Measurements from ENCODE around the gene SLC9A7.

The SLC9A7 gene

DNA sequence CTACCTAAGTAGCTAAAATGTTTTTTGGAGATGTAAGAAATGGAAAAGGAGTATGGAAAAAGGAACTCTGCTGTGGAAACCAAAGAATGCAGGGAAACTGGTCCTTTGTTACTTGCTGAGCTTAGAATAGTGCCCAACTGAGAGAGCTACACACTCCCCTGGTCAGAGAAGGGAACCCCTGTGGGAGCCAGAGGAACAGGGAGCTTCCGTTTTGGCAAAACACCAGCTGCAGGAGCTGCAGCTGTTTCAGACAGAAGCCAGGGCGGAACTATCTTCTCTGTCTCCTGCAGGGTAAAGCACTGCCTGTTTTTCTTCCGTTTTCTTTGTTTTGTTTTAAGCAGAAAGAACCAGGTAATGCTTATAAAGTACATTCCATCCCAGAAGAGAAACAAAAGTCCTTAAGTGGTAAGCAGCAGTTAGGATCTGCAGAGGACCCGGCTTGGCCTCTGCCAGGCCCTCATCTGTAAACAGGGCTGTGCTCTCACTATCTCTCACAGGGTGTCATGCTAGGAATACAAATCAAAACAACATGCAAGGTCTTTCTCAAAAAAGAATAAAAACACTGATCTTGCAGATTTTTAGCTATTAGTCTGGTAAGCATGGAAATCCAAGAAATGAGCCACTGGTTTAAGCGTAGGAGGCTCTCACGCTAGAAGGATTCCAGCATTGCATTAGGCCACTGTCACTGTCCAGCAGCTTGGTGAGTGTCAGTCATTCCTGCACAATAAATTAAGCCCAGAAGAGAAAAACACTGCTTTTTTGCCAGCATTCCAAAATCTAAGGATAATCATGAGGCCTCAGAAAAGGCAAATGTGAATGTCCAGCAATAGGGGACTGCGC, 109.3 kb downstream of the SLC9A7 start:
- DNase-seq (ENCODE audit: low read depth in 3 of 3), result no peak

DNA sequence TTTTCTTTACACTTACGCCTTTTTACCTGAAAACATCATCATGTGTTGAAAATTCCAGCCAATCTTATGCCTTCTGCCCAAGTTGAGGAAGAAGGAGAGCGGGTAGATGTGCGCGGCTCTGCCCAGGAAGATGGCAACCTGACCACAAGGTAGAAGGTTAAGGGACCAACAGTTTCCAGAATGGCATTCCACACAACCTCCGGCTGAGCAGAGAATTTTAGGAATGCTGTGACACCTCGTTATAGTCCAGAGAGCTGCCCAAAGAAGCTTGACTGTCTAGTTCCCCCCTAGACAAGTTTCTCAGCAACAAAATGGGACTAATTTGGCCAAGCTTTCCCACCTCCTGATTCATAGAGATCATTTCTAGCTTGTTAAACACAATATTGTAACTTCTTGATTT, 110.3 kb downstream of the SLC9A7 start:
- no peak for DNase-seq (ENCODE audit: low read depth in 3 of 3)

DNA sequence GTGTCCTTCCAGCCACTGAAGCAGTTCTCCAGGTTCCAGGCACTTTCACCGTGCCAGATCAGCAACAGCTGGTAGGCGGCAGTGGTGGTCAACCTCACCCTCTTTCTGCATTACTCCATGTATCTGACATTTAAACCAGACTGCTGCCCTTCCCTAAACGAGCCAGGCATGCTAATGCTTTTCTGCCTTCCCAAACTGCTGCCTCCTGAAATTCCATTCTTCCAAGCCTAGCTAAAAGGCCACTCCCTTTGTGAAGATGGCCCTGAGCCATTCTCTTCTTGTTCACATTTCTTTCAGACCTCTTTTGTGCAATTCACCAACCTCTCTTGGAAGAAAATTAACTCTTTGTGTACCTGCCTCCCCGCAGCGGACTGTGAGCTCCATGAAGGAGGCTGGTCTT, 111.7 kb downstream of the SLC9A7 start:
- DNase-seq (ENCODE audit: low read depth in 3 of 3), result no peak

DNA sequence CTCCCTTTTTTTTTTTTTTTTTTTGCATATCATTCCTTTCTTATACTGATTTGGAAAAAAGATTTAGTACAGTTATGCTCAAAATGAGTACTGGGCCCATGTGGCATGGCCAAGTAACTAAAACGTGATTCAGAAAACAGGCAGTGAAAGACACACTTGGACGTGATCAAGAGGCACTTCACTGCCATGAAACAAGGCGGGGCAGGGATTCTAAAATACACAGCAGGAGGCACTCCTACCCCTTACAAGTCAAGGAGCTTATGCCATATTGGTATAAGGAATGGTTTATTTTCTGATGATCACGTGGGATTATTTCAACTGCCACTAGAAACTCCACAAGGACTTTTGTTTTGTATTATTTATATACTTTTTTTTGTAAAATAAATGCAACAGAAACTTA, 113.3 kb downstream of the SLC9A7 start:
- no peak for DNase-seq (ENCODE audit: low read depth in 3 of 3)

DNA sequence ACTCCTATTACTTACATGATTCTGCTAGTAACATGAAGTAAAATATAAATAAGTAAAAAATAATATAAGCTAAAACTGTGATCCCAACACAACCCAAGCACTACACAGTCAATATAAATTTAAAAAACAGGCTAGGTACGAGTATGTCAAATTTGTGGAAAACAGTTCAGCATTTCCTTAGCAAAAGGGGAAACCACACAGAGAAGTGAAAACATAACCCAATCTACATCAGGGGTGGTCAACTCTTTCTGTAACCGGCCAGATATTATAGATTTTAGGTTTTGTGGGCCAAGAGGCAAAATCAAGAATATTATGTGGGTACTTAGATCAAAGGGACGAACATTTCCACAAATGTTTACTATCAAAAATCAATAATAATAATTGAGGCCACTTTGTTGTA, 115.3 kb downstream of the SLC9A7 start:
- DNase-seq (ENCODE audit: low read depth in 3 of 3), result no peak

DNA sequence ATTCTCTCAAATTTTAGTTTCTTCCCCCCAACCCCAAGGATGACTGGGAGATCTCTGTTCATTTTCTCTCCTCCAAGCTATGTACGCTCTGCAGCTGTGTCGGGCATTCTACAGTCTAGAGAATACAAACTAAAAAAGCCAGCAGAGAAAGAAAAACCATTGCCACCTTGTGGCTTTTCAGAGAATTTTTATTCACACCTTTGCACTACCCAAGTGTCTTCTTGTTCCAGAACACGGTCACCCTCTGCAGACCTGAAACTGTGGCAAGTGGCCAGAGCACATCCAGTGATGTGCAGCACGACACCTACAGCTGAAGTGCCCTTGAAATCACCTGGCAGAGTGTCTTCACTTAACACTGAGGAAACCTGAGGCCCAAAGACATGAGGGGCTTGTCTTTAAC, 116.8 kb downstream of the SLC9A7 start:
- DNase-seq (ENCODE audit: low read depth in 3 of 3), result no peak

DNA sequence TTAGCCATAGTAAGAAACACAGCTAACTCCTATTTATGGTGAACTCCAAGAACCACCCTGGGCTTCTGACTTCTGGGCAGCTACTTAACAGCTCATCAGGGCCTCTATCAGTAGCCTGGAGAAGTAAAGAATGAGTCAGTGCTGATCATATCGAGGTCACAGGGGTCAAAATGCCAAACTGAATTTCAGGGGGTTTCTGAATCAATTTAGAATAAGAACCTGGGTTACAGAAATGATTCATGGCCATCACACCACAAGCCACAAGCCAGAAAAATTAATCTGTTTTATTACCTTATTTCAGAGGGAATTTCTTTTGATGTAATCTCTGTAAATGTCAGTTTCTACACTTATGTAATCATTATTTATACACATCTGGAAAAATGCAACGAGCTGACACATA, 121.0 kb downstream of the SLC9A7 start:
- DNase-seq (ENCODE audit: low read depth in 3 of 3), result no peak

DNA sequence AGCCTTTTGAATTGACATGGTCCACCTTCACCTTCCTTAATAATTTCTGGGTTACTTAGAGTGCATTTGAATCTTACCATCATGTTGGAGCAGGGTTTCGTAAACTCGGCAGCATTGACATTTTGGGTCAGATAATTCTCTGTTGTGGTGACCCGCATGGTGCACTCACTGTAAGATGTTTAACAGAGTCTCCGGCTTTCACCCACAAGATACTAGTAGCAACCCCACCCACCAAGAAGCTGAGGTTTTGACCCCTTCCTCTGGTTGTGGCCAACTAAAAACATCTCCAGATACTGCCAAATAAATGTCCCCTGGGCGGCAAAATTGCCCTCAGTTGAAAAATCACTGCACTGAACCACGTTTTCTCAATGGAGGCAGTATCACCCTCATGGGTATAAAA, 122.7 kb downstream of the SLC9A7 start:
- no peak for DNase-seq (ENCODE audit: low read depth in 3 of 3)

DNA sequence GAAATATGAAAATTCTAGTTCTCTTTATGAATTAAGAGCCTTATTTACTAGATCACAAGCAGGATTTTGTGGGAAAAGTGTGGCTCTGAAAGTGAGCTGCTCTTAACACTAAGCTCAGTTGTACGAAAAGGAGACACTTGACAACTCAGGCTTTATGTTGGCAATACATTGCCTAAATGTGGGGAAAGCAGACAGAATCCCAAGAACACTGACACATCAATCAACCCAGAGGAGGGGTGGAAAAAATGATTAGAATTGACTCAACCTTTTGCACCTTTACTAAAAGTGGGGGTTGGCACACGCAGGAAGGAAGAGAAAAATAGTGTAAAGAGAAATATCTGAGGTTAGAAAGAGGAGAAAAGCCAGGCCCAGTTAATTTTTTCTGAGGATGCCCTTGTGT, 123.7 kb downstream of the SLC9A7 start:
- no peak for DNase-seq (ENCODE audit: low read depth in 3 of 3)

DNA sequence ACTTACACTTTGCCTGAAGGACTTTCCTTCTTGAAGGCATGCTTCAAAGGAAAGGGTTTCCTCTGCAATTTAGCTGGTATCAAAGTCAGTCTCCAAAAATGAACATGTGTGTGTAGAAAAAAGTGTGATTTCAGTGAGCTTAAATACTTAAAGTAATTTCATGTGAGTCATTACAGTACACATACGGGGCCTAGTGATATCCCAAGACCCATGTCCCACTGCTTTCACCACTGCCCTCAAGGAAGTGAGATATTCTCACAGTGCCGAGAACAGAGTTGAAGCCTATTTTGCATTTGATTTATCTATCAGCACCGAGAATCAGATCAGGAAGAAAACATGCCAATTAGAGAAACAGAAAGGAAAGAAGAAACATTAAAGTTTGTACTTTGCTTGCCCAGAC, 124.3 kb downstream of the SLC9A7 start:
- no peak for DNase-seq (ENCODE audit: low read depth in 3 of 3)

DNA sequence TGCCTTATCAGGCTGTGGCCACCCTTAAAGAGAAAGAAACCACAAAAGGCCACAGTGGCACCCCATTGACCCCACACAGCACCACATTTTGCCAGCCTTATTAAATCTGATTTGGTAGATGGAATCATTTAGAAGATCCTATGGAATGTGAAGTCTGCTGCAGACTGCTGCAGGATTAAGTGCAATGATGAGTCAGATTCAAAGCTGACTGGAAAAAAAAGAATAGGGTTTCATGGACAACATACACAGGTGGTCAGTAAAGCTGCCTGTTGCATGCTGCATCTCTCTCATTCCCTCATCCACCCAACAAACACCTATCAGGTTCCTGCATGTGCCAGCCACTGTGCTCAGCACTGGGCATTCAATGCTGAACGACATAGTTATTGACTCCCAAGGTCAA, 128.8 kb downstream of the SLC9A7 start:
- no peak for DNase-seq (ENCODE audit: low read depth in 3 of 3)

DNA sequence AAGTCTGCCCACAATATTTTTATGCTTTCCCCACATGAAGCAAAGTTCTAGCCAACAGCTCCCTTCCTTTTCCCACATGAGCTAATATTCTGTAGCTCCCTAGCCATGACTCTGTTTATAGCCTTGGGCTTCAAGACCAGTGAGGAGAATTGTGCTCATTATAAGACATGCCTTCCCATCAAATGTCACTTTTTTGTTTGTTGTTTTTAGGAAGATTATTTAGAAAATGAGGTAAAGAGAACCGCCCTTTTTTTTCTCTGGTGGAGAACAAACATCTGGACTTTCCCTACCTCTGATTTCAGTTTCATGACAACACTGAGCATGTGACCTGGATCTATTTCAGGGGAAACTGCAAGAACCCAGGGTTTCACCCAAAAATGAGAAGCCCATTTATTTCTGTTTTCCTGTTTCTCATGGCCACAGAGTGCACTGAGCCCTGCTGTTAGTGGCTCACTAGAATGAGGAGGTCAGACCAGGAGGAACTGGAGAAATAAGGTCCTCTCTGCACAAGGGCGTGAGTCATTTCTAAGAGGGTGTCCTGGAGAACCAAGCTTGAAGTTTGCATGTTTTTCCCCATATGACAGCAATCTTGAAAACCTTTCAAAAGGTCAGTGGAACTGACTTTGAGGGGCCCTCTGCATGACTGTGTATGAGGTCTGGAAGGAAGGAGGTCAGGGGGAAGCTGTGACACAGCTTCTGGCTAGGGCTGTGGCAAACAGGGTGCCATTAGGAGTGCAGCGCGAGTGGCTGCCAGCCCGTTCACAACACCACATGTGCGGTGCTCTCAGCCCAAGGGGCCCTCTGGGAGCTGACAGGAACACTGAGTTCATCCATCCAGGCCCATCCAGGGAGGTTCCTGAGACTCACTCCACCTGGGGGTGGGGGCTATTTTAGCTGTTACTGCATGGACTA, 130.2 kb downstream of the SLC9A7 start:
- DNase-seq (ENCODE audit: low read depth in 3 of 3), result peak in 1 of 3 donors; percentile 2

DNA sequence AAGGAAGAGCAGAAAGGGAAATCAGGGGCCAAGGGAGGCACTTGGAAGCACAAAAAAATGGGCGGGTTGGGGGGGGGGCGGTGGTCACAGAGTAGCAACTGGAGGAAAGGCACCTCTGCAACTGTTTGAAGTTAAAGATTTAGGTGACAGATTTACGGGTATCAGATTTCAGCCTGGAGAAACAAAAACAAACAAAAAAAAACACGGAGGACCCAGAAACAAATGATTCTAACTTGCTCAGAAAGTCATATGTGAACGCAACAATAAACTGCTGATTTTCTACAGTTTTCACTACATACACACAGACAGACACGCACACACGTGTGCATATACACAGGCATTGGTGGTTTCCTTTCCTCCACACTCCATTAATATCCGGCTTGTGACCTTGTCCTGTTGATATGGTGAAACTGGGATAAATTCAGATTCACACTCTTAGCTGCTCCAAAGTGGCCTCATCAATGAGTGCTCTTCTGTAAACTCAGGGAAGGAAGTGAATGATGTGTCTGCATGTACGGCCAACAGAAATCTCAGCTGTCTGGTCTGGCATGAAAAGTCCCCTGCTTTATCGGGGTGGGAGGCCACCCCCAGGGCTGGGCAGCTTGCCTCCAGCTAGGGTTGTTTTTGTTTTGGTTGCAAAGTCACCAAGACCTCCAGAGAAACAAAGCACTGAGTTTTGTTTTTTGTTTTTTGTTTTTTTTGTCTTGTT, 131.1 kb downstream of the SLC9A7 start:
- DNase-seq (ENCODE audit: low read depth in 3 of 3), result no peak

DNA sequence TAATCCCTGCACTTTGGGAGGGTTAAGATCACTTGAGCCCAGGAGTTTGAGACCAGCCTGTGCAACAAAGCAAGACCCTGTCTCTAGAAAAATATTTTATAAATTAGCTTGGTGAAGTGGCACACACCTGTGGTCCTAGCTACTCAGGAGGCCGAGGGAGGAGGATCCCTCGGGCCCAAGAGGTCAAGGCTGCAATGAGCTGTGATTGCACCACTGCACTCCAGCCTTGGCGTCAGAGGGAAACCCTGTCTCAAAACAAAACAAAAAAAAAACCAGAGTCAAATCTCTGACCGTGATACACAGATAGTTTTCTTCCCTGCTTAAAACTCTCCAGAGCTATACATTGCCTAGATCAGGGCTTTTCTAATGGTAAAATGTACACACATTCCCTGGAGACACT, 131.9 kb downstream of the SLC9A7 start:
- DNase-seq (ENCODE audit: low read depth in 3 of 3), result no peak

DNA sequence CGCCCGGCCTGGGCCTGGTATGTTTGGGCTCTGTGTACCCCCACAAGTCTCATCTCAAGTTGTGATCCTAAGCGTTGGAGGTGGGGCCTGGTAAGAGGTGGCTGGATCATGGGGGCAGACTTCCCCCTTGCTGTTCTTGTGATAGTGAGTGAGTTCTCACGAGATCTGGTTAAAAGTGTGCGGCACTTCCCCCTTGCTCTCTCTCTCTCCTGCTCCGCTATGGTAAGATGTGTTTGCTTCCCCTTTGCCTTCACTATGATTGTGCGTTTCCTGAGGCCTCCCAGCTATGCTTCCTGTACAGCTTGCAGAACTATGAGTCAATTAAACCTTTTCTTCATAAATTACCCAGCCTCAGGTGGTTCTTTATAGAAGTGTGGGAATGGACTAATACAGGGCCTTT, 132.4 kb downstream of the SLC9A7 start:
- peak in 1 of 3 donors; percentile 14 for DNase-seq (ENCODE audit: low read depth in 3 of 3)

DNA sequence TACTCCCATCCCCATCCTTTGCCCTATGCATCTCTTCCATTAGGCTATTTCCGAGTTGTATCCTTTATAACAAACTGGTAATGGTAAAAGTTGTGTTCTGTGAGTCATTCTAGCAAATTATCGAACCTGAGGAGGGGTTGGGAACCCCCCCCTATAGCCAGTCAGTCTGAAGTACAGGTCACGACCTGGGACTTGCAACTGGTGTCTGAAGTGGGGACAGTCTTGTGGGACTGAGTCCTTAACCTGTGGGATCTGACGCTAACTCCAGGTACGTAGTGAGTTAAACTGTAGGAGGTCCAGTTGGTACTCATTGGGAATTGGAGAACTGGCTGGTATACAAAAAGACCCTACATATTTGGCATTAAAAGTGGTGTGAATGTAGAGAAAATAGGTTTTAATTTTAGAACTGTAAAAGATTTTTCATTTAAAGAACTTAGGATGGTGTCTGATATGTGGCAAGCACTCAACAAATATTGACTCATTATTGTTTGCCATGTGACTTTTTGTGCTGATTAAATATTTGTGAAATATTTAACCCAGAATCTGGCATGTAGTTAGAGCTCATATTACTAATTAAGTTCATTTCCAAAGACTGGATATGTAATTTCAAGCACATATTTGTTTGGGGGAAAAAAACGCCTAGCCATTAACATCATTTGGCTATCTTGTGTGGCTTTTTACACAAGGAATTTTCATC, 134.7 kb downstream of the SLC9A7 start:
- DNase-seq (ENCODE audit: low read depth in 3 of 3), result no peak

DNA sequence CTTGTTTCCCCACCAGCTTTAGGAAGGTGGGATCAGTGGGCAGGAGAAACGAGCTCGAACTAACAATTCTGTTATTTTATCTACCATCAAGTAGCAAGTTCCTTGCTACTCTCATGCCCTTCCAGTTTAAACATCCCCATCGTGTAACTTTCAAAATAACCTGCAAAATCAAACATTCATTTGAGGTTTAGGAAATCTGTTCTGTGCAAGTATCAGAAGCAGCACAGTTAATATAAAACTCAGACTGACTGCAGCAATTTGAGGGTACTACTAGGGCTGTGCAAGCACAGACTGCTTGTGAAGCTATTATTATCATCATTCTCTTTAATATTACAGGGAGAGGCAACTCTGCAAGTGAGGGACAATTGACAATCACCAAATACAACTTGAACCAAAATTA, 137.3 kb downstream of the SLC9A7 start:
- no peak for DNase-seq (ENCODE audit: low read depth in 3 of 3)

DNA sequence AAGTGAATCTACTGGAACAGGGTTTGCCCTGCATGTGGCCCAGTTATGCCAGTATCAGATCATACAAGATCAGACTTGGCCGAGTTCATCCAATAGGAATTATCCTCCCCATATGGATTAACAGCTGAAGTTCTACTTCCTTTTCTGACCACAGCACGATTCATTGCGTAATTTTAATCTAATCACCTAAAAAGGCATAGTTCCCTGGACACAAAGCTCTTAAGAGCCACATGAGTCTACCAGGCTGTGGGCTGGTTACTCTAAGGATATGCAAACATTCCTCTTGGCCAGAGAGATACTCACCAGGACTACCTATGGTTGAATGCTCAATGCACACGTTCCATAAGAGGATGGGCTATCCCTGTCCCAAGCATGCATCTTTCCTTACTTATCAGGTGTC, 138.4 kb downstream of the SLC9A7 start:
- no peak for DNase-seq (ENCODE audit: low read depth in 3 of 3)

DNA sequence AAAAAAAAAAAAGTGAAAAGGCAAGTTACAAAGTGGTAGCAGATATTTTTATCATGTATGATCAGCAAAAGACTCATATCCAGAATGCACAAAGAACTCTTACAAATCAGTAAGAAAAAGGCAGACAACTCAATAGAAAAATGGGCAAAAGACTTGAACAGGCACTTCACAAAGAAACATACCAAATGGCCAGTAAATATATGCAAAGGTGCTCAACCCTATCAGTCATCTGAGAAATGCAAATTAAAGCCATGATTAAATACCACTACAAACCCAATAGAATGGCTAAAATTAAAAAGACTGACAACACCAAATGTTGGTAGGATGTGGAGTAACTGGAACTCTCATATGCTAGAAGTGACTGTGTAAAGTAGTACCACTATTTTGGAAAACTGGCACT, 140.0 kb downstream of the SLC9A7 start:
- no peak for DNase-seq (ENCODE audit: low read depth in 3 of 3)

DNA sequence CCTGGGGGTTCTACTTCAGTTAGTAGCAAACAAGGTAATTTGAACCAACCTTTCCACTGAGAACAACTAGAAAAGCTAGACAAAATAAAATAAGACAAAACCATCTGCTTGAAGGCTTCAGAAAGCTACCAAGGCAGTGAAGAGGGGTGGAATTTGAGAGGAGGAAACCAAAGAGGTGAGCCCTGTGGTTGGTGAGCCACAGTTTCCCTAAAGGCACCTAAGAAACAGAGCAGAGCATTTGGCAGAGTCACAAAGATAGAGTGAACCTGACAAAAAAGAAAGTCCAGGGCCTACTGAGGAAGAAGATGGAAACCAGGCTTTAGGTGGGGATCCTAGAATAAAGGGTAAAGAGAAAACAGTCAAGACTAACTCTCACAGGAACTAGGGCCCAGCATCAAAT, 141.0 kb downstream of the SLC9A7 start:
- no peak for DNase-seq (ENCODE audit: low read depth in 3 of 3)

DNA sequence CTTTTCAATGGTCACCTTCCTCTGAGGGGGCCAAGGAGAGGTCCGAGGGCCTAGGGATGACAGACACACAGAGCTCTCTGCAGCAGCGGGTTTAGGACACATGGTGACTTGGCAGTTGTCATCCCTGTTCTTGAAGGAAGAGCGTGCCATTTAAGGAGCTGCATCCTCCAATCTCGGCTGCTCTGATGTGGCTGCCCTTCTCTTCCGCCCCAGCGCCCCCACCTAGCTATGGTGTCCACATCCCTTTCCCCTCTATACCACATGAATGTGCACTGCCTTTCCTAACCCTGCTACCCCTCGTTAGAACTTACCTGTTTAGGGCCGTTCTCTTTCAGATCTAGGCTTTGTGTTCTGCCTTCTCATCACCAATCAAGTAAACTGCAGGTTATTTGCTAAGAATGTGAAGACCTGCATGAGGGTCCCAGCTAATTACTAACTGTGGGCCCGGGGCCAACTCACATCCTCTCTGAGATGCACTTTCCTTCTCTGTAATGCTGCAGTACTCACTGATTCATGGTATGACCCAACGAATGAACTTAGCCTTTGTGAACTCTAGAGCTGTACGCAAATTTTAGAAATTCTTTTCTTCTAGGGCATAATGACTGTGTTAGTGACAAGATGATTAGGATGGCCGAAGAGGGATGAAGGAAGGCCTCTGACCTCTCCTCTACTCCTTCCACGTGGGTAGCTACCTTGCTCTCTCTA, 147.1 kb downstream of the SLC9A7 start:
- DNase-seq (ENCODE audit: low read depth in 3 of 3), result no peak
